Left lung (tissue), 10 donors: ENCODE results near the gene PPP2R3B. TPM values are rescaled to one million over a fixed set of nuclear protein-coding genes. Genes with fewer than 3 reads are reported as not detected.

ENCODE experiments used
- ATAC-seq: fragments of 200-7000 bp; cut with Tn5 transposase; one replicate; pipeline ENCODE4 v1.9.1; 2020; ENCODE audit warnings: moderate library complexity
- DNase-seq, 4 donors: peaks; one replicate each; pipeline ENCODE4 v3.0.0-alpha.2; 2013 to 2020
- H3K27ac ChIP-seq, 2 donors: fragments of 200-600 bp; sonication (generic) in 1 of 2; one replicate each; pipeline versions ENCODE4 v1.5.0 to v1.8.0; 2020 to 2021
- H3K27me3 ChIP-seq, 2 donors: fragments of 200-600 bp; sonication (generic) in 1 of 2; one replicate each; pipeline versions ENCODE4 v1.5.0 to v1.8.0; 2020 to 2021
- H3K36me3 ChIP-seq, 2 donors: fragments of 200-600 bp; sonication (generic) in 1 of 2; one replicate each; pipeline versions ENCODE4 v1.5.0 to v1.8.0; 2020 to 2021
- H3K4me1 ChIP-seq, 2 donors: fragments of 200-600 bp; one replicate each; pipeline ENCODE4 v1.8.0; 2021
- H3K4me3 ChIP-seq, 2 donors: fragments of 200-600 bp; sonication (generic) in 1 of 2; one replicate each; pipeline versions ENCODE4 v1.5.0 to v1.8.0; 2020 to 2021; ENCODE audit warnings: mild to moderate bottlenecking in 1 of 2
- H3K9me3 ChIP-seq, 2 donors: fragments of 200-600 bp; sonication (generic) in 1 of 2; one replicate each; pipeline versions ENCODE4 v1.5.0 to v1.8.0; 2020 to 2021
- intact Hi-C, 2 donors: fragments of 100-400 bp; cut with DNase I; formaldehyde crosslinking; loops; one replicate each; pipeline versions ENCODE4 v1.11.2 to v1.14.2; 2022
- polyA plus RNA-seq, 6 donors: library from polyadenylated mRNA; unstranded; fragments of 120-200 nt; gene quantifications; one replicate each; pipeline ENCODE4 v1.2.1, GENCODE V29; 2013; ENCODE audit not compliant: insufficient read length in 6 of 6
- total RNA-seq, 2 donors: library from RNA; stranded (reverse); fragmentation: NEBNext Ultra II Directional; extraction: Animal tissue kit (Norgen Biotek cat#: 25700); gene quantifications; one replicate each; pipeline ENCODE4 v1.2.1, GENCODE V29; 2021
- TF ChIP-seq, protein P1 (sequence below), 2 donors: fragments of 200-600 bp; sonication (generic) in 1 of 2; IDR thresholded peaks; one replicate each; pipeline versions ENCODE4 v1.5.0 to v1.8.0; 2021; ENCODE audit warnings: antibody characterized with exemption in 2 of 2
- donor health status: DM: no; HTN: yes; CAD: no.
- donor health status: DM: no; HTN: no; CAD: no.

PPP2R3B gene
- total and polyA plus RNA-seq, 8 donors, result 11.2 to 35.2 (median 20.5) TPM

DNA sequence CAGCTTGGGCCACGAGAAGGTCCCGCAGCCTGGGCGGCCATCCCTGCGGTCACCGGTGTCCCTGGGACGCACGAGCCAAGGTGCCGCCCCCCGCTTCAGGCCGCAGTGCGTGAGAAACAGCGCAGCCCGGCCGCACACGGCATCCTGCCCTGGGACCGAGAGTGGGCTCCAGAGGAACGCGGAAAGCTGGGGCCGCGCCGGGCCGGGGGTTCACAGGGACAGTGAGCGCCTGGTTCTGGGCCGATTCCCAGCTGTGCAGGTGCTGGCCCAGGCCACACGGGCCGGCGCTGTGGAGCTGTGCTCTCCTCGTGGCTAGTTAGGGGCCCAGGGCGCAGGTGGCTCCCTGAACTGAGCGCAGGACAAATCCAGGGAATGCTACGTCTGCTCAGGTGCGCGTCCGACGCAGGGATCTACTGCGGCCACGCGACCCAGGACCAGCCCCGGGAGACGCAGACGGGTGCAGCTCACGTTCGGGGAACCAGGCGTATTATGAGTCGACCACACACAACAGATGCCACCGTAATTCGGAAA lies 42.3 kb downstream of the PPP2R3B start:
- Histone ChIP-seq H3K9me3 (peaks cover 0 to 18% of the 10 kb centered on the region in 2 donors), H3K27ac (no peak overlapping the region), H3K27me3 (no peaks in the 10 kb centered on the region), H3K36me3 (peaks cover 0 to 43% of the 10 kb centered on the region in 2 donors), H3K4me1 (no peaks in the 10 kb centered on the region), H3K4me3 (no peak overlapping the region)
- TF ChIP-seq, protein P1, sequence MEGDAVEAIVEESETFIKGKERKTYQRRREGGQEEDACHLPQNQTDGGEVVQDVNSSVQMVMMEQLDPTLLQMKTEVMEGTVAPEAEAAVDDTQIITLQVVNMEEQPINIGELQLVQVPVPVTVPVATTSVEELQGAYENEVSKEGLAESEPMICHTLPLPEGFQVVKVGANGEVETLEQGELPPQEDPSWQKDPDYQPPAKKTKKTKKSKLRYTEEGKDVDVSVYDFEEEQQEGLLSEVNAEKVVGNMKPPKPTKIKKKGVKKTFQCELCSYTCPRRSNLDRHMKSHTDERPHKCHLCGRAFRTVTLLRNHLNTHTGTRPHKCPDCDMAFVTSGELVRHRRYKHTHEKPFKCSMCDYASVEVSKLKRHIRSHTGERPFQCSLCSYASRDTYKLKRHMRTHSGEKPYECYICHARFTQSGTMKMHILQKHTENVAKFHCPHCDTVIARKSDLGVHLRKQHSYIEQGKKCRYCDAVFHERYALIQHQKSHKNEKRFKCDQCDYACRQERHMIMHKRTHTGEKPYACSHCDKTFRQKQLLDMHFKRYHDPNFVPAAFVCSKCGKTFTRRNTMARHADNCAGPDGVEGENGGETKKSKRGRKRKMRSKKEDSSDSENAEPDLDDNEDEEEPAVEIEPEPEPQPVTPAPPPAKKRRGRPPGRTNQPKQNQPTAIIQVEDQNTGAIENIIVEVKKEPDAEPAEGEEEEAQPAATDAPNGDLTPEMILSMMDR (IDR thresholded peaks at IDR 0.05), result no peak
- ATAC-seq (no peak), DNase-seq (peak in 2 of 4 donors; percentile 26 to 65)
- intact Hi-C loops, result no loop called here

DNA sequence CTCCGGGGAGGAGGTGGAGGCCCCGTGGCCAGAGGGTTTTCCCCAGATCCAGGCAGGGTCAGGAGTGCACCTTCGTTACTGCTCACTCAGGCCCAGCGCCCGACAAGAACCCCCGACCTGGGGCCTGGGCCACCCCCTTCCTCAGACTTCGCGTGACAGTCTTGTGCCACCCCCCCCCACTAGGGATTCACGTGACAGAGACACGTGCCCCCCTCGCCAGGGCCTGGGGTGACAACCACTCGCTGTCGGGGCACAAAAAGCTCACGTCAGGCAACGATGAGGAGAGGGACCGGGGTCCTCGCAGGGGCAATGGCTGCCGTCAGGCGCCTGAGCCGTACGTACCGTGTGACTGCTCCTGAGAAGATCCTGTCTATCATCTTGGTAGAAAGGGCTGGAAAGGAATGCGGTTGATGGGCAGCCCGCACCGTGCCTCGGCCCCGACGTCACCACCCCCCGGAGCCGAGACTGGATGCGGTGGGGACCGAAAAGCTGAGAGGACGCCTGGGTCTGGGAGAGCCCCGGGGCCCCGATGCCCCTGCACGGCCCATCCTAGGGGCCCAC lies 45.1 kb downstream of the PPP2R3B start:
- H3K36me3 ChIP-seq, result peaks cover 0 to 50% of the 10 kb centered on the region in 2 donors
- TF ChIP-seq, protein P1 (IDR thresholded peaks at IDR 0.05), result no peak
- H3K4me1 ChIP-seq, result no peaks in the 10 kb centered on the region
- H3K9me3 ChIP-seq, result peaks cover 0 to 21% of the 10 kb centered on the region in 2 donors
- H3K27ac ChIP-seq, result no peak overlapping the region
- H3K4me3 ChIP-seq, result no peak overlapping the region
- intact Hi-C loops, result no loop called here
- DNase-seq (peak in 2 of 4 donors; percentile 26 to 47), ATAC-seq (no peak)
- H3K27me3 ChIP-seq, result no peaks in the 10 kb centered on the region

DNA sequence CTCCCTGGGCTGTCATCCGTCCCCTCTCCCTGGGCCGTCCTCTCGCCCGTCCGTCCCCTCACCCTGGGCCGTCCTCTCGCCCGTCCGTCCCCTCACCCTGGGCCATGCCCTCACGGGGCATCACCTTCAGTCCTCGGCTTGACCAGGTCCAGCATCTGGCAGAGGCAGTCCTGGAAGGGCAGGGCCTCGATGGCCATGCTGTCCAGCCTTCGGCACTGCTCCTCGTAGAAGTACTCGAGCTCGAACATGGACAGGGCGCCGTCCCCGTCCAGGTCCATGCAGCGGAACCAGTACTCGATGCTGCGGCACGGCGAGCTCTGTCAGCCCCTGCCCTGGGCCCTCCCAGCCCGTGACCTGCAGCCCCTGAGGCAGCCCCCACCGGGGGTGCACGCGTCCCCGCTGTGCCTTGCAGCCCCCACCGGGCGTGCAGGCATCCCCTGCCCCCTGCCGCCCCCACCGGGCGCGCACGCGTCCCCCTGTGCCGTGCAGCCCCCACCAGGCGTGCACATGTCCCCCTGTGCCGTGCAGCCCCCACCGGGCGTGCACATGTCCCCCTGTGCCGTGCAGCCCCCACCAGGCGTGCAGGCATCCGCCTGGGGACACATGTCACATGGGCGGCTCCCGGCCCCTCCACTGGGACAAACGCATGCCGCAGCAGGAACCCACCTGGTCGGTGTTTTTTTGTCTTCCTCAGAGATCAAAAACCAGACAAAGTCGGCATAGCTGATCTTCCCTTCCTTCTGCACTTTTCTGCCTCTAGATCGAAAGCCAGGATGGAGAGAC lies 45.9 kb downstream of the PPP2R3B start:
- no peak for ATAC-seq
- Histone ChIP-seq H3K27me3 (no peaks in the 10 kb centered on the region), H3K4me3 (no peak overlapping the region), H3K4me1 (no peaks in the 10 kb centered on the region), H3K27ac (no peak overlapping the region), H3K36me3 (peaks cover 0 to 45% of the 10 kb centered on the region in 2 donors), H3K9me3 (peaks cover 0 to 21% of the 10 kb centered on the region in 2 donors)
- intact Hi-C loops, result no loop called here
- TF ChIP-seq, protein P1 (IDR thresholded peaks at IDR 0.05), result no peak
- peak in 2 of 4 donors; percentile 27 to 68 for DNase-seq

DNA sequence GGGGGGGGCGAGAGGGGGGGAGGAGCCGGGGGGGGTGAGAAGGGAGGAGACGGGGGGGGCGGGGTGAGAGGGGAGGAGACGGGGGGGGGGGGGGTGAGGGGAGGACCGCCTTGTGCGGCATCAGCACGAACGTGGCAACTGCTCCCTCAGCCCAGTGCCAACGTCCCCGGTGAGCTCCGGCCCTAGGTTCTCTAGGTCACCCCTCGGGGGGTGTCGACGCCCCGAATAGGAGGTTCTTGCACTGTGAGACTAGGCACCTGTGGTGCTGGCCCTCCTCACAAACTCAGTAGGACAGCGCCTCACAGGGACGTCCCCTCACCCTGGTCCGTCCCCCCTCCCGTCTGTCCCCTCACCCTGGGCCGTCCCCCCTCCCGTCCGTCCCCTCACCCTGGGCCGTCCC lies 46.6 kb downstream of the PPP2R3B start:
- H3K4me3 ChIP-seq, result no peak overlapping the region
- no peak overlapping the region for H3K27ac ChIP-seq
- H3K9me3 ChIP-seq, result peaks cover 0 to 20% of the 10 kb centered on the region in 2 donors
- no peak for ATAC-seq
- peak in 2 of 4 donors; percentile 24 to 49 for DNase-seq
- no peaks in the 10 kb centered on the region for H3K27me3 ChIP-seq
- TF ChIP-seq, protein P1 (IDR thresholded peaks at IDR 0.05), result no peak
- intact Hi-C loops, result no loop called here
- no peaks in the 10 kb centered on the region for H3K4me1 ChIP-seq
- H3K36me3 ChIP-seq, result peaks cover 0 to 41% of the 10 kb centered on the region in 2 donors

DNA sequence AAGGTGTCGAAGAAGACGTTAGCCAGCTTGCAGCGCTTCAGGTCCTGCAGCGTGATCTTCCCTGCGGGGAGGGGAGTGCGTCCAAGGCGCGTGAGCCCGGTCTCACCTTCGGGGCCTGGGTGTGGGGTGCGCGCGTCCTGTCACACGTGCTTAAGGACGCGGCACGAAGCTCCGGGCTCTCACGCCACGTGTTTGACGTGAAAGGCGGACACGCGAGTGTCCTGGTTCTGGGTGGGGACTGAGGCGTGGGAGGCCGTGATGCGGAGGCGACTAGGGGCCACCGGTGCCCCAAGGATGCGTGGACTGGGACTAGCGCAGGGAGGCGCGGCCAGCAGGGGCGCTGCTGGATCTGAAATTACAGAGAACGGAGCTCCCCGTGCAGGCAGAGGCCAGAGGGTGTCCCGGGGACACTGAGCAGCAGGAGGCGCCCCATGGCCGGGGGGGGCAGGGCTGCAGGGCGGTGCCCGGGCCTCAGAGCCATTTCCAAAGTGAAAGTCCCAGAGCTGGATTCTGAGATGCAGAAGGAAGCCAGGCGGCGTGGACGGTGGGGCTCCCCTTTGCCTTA lies 47.8 kb downstream of the PPP2R3B start:
- TF ChIP-seq, protein P1 (IDR thresholded peaks at IDR 0.05), result no peak
- no peak overlapping the region for H3K27ac ChIP-seq
- peaks cover 0 to 10% of the 10 kb centered on the region in 2 donors for H3K9me3 ChIP-seq
- H3K36me3 ChIP-seq, result peaks cover 0 to 40% of the 10 kb centered on the region in 2 donors
- H3K4me1 ChIP-seq, result no peaks in the 10 kb centered on the region
- no peak overlapping the region for H3K4me3 ChIP-seq
- H3K27me3 ChIP-seq, result no peaks in the 10 kb centered on the region
- no peak for ATAC-seq
- intact Hi-C loops, result no loop called here
- DNase-seq, result peak in 1 of 4 donors; percentile 64
